Midbrain (tissue), 1 donor: Measurements from ENCODE around the gene ZNF628.

Source experiments
- DNase-seq: peaks from one replicate; lab custom pipeline; 2025; lab: John Stamatoyannopoulos, UW

Gene ZNF628

DNA sequence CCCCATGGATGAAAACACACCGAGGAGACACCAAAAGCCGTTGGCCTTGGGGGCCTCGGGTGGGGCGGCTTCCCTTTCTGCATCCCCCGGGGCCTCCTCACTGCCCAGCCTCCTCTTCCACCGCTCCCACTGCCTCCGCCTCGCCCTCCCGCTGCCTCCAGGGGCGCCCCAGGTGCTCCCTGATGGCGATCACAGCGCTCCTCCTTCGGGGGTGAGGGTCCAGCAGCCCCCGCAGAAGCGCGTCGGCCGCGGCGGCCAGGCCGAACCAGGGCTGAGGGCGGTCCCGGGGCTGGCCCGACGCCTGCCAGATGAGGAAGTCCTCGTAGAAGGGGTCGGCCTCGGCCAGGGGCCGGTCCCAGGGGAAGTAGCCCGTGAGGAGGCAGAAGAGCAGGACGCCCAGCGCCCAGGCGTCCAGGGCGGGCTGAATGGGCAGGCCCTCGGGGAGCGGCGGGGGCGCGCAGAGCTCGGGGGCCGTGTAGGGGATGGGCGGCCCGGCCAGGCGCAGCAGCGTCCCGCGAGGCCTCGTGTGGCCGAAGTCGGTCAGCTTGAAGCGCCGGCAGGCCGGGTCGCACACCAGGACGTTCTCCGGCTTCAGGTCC, 53.3 kb downstream of the ZNF628 start:
- no peak for DNase-seq

DNA sequence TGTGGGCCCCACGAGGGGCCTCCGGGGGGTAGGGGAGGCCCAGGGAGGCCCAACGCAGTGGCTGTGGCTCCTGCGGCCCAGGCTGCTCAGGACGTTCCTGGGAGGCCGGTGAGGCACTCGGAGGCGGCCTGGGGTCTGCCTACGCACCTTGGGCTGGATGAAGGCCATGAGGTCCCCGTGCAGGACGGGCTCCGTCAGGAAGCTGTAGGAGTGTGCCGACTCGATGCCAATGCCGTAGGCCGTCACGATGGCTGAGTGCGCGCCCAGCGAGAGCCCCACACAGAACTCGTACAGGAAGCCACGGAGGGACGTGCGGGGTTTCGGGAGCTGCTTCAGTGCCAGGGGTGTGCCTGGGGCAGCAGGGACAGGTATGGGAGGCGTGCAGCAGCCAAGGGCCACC, 54.6 kb downstream of the ZNF628 start:
- no peak for DNase-seq
